Right atrium auricular region (tissue), 2 donors: Measurements from ENCODE around the gene TYMS. TPM values are rescaled to one million over a fixed set of nuclear protein-coding genes. Genes with fewer than 3 reads are reported as not detected.
"Not testable (repeated sequence)": the region's sequence is repeated elsewhere in the genome, so short reads cannot be mapped to it uniquely, and the experiment has no call there.

Source experiments
- DNase-seq: peaks from one replicate; pipeline ENCODE4 v3.0.0-alpha.2; 2019; ENCODE audit warnings: low spot score
- H3K27ac ChIP-seq, 2 donors: fragments of 200-600 bp; sonication (generic); 1 replicate in 1 of 2; 2 replicates in 1 of 2; pipeline ENCODE4 v1.5.1; 2016 to 2019
- H3K27me3 ChIP-seq, 2 donors: fragments of 200-600 bp; sonication (generic); one replicate each; pipeline versions ENCODE4 v1.5.1 to v1.6.0; 2017 to 2019
- H3K36me3 ChIP-seq: fragments of 200-600 bp; sonication (generic); one replicate; pipeline ENCODE4 v1.5.1; 2016
- H3K4me1 ChIP-seq, 2 donors: fragments of 200-600 bp; sonication (generic); one replicate each; pipeline versions ENCODE4 v1.5.1 to v1.6.0; 2017 to 2019
- H3K4me3 ChIP-seq, 2 donors: fragments of 200-600 bp; sonication (generic); 1 replicate in 1 of 2; 2 replicates in 1 of 2; pipeline ENCODE4 v1.5.1; 2017 to 2019; ENCODE audit warnings: mild to moderate bottlenecking in 1 of 2, moderate library complexity in 1 of 2
- H3K9me3 ChIP-seq, 2 donors: fragments of 200-600 bp; sonication (generic); one replicate each; pipeline ENCODE4 v1.5.1; 2019
- CTCF ChIP-seq, 2 donors: fragments of 200-600 bp; sonication (generic); IDR thresholded peaks; one replicate each; pipeline ENCODE4 v1.5.1; 2019; ENCODE audit warnings: antibody characterized with exemption in 2 of 2
- total RNA-seq, 2 donors: library from RNA; depleted of rRNA; stranded (reverse); fragments of >200 nt; gene quantifications; one replicate each; pipeline ENCODE4 v1.1.0, GENCODE V29; 2016

Gene TYMS
- total RNA-seq, 2 donors from 2014 or later, result 0.86 to 0.89 TPM

- H3K4me1 ChIP-seq, result no peaks in the 10 kb centered on the region
- H3K27me3 ChIP-seq, result no peaks in the 10 kb centered on the region
- H3K9me3 ChIP-seq, result no peaks in the 10 kb centered on the region
- no peak for DNase-seq
- H3K36me3 ChIP-seq, result peaks cover 40% of the 10 kb centered on the region
- TF ChIP-seq CTCF (IDR thresholded peaks at IDR 0.05), result no peak
- no peak overlapping the region for H3K4me3 ChIP-seq
- H3K27ac ChIP-seq, result no peak overlapping the region
Observed at GRCh38 chr18:678482-679182, 21.2 kb downstream of the TYMS start.

- H3K36me3 ChIP-seq, result peaks cover 42% of the 10 kb centered on the region
Observed at GRCh38 chr18:679516-679915, 22.1 kb downstream of the TYMS start.

GRCh38 chr18:680392-680791 is 22.9 kb downstream of the TYMS start:
- Histone ChIP-seq H3K9me3 (no peaks in the 10 kb centered on the region), H3K27ac (no peak overlapping the region), H3K36me3 (peaks cover 42% of the 10 kb centered on the region), H3K4me3 (no peak overlapping the region), H3K4me1 (no peaks in the 10 kb centered on the region), H3K27me3 (no peaks in the 10 kb centered on the region)
- TF ChIP-seq CTCF (IDR thresholded peaks at IDR 0.05), result no peak
- no peak for DNase-seq

More at GRCh38 chr18:679516-679915, 22.1 kb downstream of the TYMS start:
- Histone ChIP-seq H3K27me3 (no peaks in the 10 kb centered on the region), H3K27ac (no peak overlapping the region), H3K4me1 (no peaks in the 10 kb centered on the region), H3K9me3 (no peaks in the 10 kb centered on the region), H3K4me3 (no peak overlapping the region)
- no peak for DNase-seq
- TF ChIP-seq CTCF (IDR thresholded peaks at IDR 0.05), result no peak

- no peak overlapping the region for H3K4me3 ChIP-seq
- peaks cover 36% of the 10 kb centered on the region for H3K36me3 ChIP-seq
- DNase-seq, result no peak
- no peaks in the 10 kb centered on the region for H3K27me3 ChIP-seq
- no peaks in the 10 kb centered on the region for H3K9me3 ChIP-seq
- no peaks in the 10 kb centered on the region for H3K4me1 ChIP-seq
- H3K27ac ChIP-seq, result no peak overlapping the region
- TF ChIP-seq CTCF (IDR thresholded peaks at IDR 0.05), result no peak
Observed at GRCh38 chr18:681985-682384, 24.5 kb downstream of the TYMS start.

GRCh38 chr18:682416-682815 is 25.0 kb downstream of the TYMS start:
- not testable (repeated sequence) for H3K27ac ChIP-seq, DNase-seq, H3K4me1 ChIP-seq, H3K4me3 ChIP-seq, H3K9me3 ChIP-seq, H3K27me3 ChIP-seq
- H3K36me3 ChIP-seq, result peaks cover 32% of the 10 kb centered on the region

GRCh38 chr18:682833-683232 is 25.4 kb downstream of the TYMS start:
- Histone ChIP-seq H3K36me3 (peaks cover 28% of the 10 kb centered on the region), H3K4me3 (no peak overlapping the region), H3K4me1 (no peaks in the 10 kb centered on the region), H3K9me3 (no peaks in the 10 kb centered on the region), H3K27ac (no peak overlapping the region), H3K27me3 (no peaks in the 10 kb centered on the region)
- no peak for DNase-seq
- no peak for TF ChIP-seq CTCF (IDR thresholded peaks at IDR 0.05)
